Sigmoid colon (tissue), 7 donors: ENCODE results near the gene ACAP1. TPM values are rescaled to one million over a fixed set of nuclear protein-coding genes. Genes with fewer than 3 reads are reported as not detected.
"Not testable (repeated sequence)": the region's sequence is repeated elsewhere in the genome, so short reads cannot be mapped to it uniquely, and the experiment has no call there.

Source experiments
- DNase-seq: peaks from one replicate; pipeline ENCODE4 v3.0.0-alpha.2; 2019
- H3K27ac ChIP-seq, 4 donors: fragments of 200-600 bp; sonication (generic); one replicate each; pipeline ENCODE4 v1.5.1; 2016 to 2019; ENCODE audit warnings: mild to moderate bottlenecking in 1 of 4
- H3K27me3 ChIP-seq, 3 donors: fragments of 200-600 bp; sonication (generic); one replicate each; pipeline ENCODE4 v1.5.1; 2019; ENCODE audit warnings: mild to moderate bottlenecking in 1 of 3
- H3K36me3 ChIP-seq, 4 donors: fragments of 200-600 bp; sonication (generic); one replicate each; pipeline ENCODE4 v1.5.1; 2016 to 2019
- H3K4me1 ChIP-seq, 4 donors: fragments of 200-600 bp; sonication (generic); one replicate each; pipeline ENCODE4 v1.5.1; 2017 to 2019
- H3K4me3 ChIP-seq, 4 donors: fragments of 200-600 bp; sonication (generic); one replicate each; pipeline ENCODE4 v1.5.1; 2017 to 2019; ENCODE audit warnings: mild to moderate bottlenecking in 2 of 4, moderate library complexity in 1 of 4
- H3K9me3 ChIP-seq, 4 donors: fragments of 200-600 bp in 3 of 4; sonication (generic) in 3 of 4; one replicate each; pipeline versions ENCODE4 v1.5.1 to v1.6.1; 2013 to 2019
- CTCF ChIP-seq, 4 experiments: fragments of 450-650 bp in 3 of 4; fragments of 200-600 bp in 1 of 4; IDR thresholded peaks; one replicate each; pipeline ENCODE4 v1.5.1; 2016 to 2019; ENCODE audit warnings: antibody characterized with exemption in 4 of 4, mild to moderate bottlenecking in 3 of 4, moderate library complexity in 2 of 4
- EP300 ChIP-seq, 4 donors: sonication (generic); formaldehyde crosslinking; IDR thresholded peaks; one replicate each; pipeline ENCODE4 v1.6.1; 2017; ENCODE audit warnings: antibody characterized with exemption in 4 of 4
- POLR2A ChIP-seq, 2 donors: fragments of 450-650 bp; IDR thresholded peaks; one replicate each; pipeline ENCODE4 v1.6.1; 2016; ENCODE audit warnings: antibody characterized with exemption in 2 of 2, mild to moderate bottlenecking in 2 of 2, moderate library complexity in 2 of 2
- POLR2AphosphoS5 ChIP-seq, 4 donors: sonication (generic); formaldehyde crosslinking; IDR thresholded peaks; one replicate each; pipeline ENCODE4 v1.6.1; 2017; ENCODE audit warnings: antibody characterized with exemption in 4 of 4
- WGBS, 2 donors: extraction: QIAGEN DNeasy Blood & Tissue Kit; methylation state at CpG; one replicate each; pipeline ENCODE4 v1.1.7; 2013; 5-methylcytosine and 5-hydroxymethylcytosine counted together
- intact Hi-C: fragments of 100-400 bp; cut with DNase I; formaldehyde crosslinking; loops from one replicate; pipeline ENCODE4 v1.15.1; 2023
- polyA plus RNA-seq, 3 donors: library from polyadenylated mRNA; stranded (reverse); fragments of 200-250 nt; gene quantifications; one replicate each; pipeline ENCODE4 v1.2.3, GENCODE V29; 2013
- total RNA-seq, 4 donors: library from RNA; depleted of rRNA; stranded (reverse); fragments of >200 nt; gene quantifications; one replicate each; pipeline ENCODE4 v1.1.0, GENCODE V29; 2016
- donor health status: healthy with polysubstance abuse.
- donor health status: Bipolar disorder and iron deficiency.
- donor health status: healthy.

The ACAP1 gene
- total and polyA plus RNA-seq, 7 donors, result 1.1 to 55.8 (median 2.5) TPM

GRCh38 chr17:7329997-7330637 is 6.2 kb upstream of the ACAP1 start:
- 1% methylated on average over 34 of the region's 34 CpGs for WGBS, 2 donors
- intact Hi-C loops, result loop anchor here (1.0 to 2.0 kb wide), 4 partner anchors 15 to 231 kb away; partner anchors contain the start of genes EIF5A, GPS2 and SENP3
- TF ChIP-seq CTCF (IDR thresholded peaks at IDR 0.05) (no peak), POLR2AphosphoS5 (IDR thresholded peaks at IDR 0.05) (no peak), POLR2A (IDR thresholded peaks at IDR 0.05) (no peak), EP300 (IDR thresholded peaks at IDR 0.05) (no peak)

GRCh38 chr17:7330638-7331015 is 5.7 kb upstream of the ACAP1 start:
- Histone ChIP-seq H3K4me1 (peaks cover 0 to 31% (median 20%) of the 10 kb centered on the region in 4 donors), H3K4me3 (peak overlapping the region; percentile 69 to 93 (median 83)), H3K9me3 (no peaks in the 10 kb centered on the region), H3K27ac (peak overlapping the region; percentile 88 to 94 (median 94)), H3K27me3 (peaks cover 0 to under 1% (median 0%) of the 10 kb centered on the region in 3 donors), H3K36me3 (peaks cover 0 to 12% (median 2%) of the 10 kb centered on the region in 4 donors)
- TF ChIP-seq POLR2A (IDR thresholded peaks at IDR 0.05) (no peak), CTCF (IDR thresholded peaks at IDR 0.05) (no peak), POLR2AphosphoS5 (IDR thresholded peaks at IDR 0.05) (no peak), EP300 (IDR thresholded peaks at IDR 0.05) (no peak)
- intact Hi-C loops, result no loop called here
- WGBS, 2 donors, result 59 to 66% methylated on average over 13 of the region's 13 CpGs
- DNase-seq, result no peak

More at GRCh38 chr17:7329997-7330637, 6.2 kb upstream of the ACAP1 start:
- H3K4me1 ChIP-seq, result peaks cover 0 to 31% (median 20%) of the 10 kb centered on the region in 4 donors
- no peaks in the 10 kb centered on the region for H3K27me3 ChIP-seq
- peak overlapping the region; percentile 88 to 94 (median 94) for H3K27ac ChIP-seq
- no peaks in the 10 kb centered on the region for H3K9me3 ChIP-seq
- DNase-seq, result peak; percentile 93
- peak overlapping the region; percentile 69 to 93 (median 83) for H3K4me3 ChIP-seq
- peaks cover 0 to 17% (median 2%) of the 10 kb centered on the region in 4 donors for H3K36me3 ChIP-seq

GRCh38 chr17:7332111-7332510 is 4.2 kb upstream of the ACAP1 start:
- intact Hi-C loops, result no loop called here
- 47 to 62% methylated on average over 7 of the region's 7 CpGs for WGBS, 2 donors
- DNase-seq, result no peak
- H3K27ac ChIP-seq, result peak overlapping the region in 2 of 4 donors; percentile 22 to 64
- peaks cover 0 to 31% (median 20%) of the 10 kb centered on the region in 4 donors for H3K4me1 ChIP-seq
- no peaks in the 10 kb centered on the region for H3K36me3 ChIP-seq
- H3K9me3 ChIP-seq, result no peaks in the 10 kb centered on the region
- H3K27me3 ChIP-seq, result peaks cover 0 to 15% (median 0%) of the 10 kb centered on the region in 3 donors
- no peak overlapping the region for H3K4me3 ChIP-seq
- TF ChIP-seq CTCF (IDR thresholded peaks at IDR 0.05) (no peak), EP300 (IDR thresholded peaks at IDR 0.05) (no peak), POLR2A (IDR thresholded peaks at IDR 0.05) (no peak), POLR2AphosphoS5 (IDR thresholded peaks at IDR 0.05) (no peak)

GRCh38 chr17:7332600-7333069 is 3.7 kb upstream of the ACAP1 start:
- Histone ChIP-seq H3K4me1 (peaks cover 0 to 27% (median 19%) of the 10 kb centered on the region in 4 donors), H3K27me3 (peaks cover 0 to 18% (median 0%) of the 10 kb centered on the region in 3 donors), H3K27ac (peak overlapping the region in 3 of 4 donors; percentile 22 to 64 (median 43))
- WGBS, 2 donors, result 42 to 70% methylated on average over 14 of the region's 14 CpGs
- intact Hi-C loops, H3K4me3 ChIP-seq, H3K36me3 ChIP-seq, H3K9me3 ChIP-seq, DNase-seq: not testable (repeated sequence)

GRCh38 chr17:7334938-7335538 is 1.3 kb upstream of the ACAP1 start:
- Histone ChIP-seq H3K4me1 (peaks cover 0 to 15% (median 8%) of the 10 kb centered on the region in 4 donors), H3K36me3 (no peaks in the 10 kb centered on the region), H3K27ac (no peak overlapping the region), H3K9me3 (no peaks in the 10 kb centered on the region), H3K27me3 (peaks cover 0 to 37% (median 5%) of the 10 kb centered on the region in 3 donors), H3K4me3 (no peak overlapping the region)
- no peak for DNase-seq
- TF ChIP-seq EP300 (IDR thresholded peaks at IDR 0.05) (no peak), POLR2A (IDR thresholded peaks at IDR 0.05) (no peak), CTCF (IDR thresholded peaks at IDR 0.05) (no peak), POLR2AphosphoS5 (IDR thresholded peaks at IDR 0.05) (no peak)
- 43 to 77% methylated on average over 3 of the region's 3 CpGs for WGBS, 2 donors
- intact Hi-C loops, result no loop called here

GRCh38 chr17:7335765-7336164 is 564 bp upstream of the ACAP1 start:
- intact Hi-C loops, H3K4me1 ChIP-seq, H3K36me3 ChIP-seq, H3K9me3 ChIP-seq, H3K27ac ChIP-seq, DNase-seq, H3K4me3 ChIP-seq: not testable (repeated sequence)
- peaks cover under 1 to 43% (median 11%) of the 10 kb centered on the region in 3 donors for H3K27me3 ChIP-seq
- WGBS, 2 donors, result 84 to 88% methylated on average over 13 of the region's 13 CpGs

- DNase-seq, H3K4me3 ChIP-seq, H3K27ac ChIP-seq, H3K4me1 ChIP-seq, intact Hi-C loops, H3K36me3 ChIP-seq, H3K9me3 ChIP-seq: not testable (repeated sequence)
- 48 to 73% methylated on average over 7 of the region's 7 CpGs for WGBS, 2 donors
- peaks cover 9 to 61% (median 18%) of the 10 kb centered on the region in 3 donors for H3K27me3 ChIP-seq
These were observed 1.3 kb downstream of the ACAP1 start for GRCh38 chr17:7337600-7337999.
